ENCODE measurements around the gene MRPL49. TPM values are rescaled to one million over a fixed set of nuclear protein-coding genes. Genes with fewer than 3 reads are reported as not detected.

MRPL49 gene
- total and polyA plus RNA-seq, 9 of the 15 experiments (the other 6 are each of a cell fraction or from before 2014, with no cell fraction given): 74.3 to 132 (median 91.2) TPM

- FAIRE-seq: no peak
- peaks cover 60% of the 10 kb centered on the region for H3K36me3 ChIP-seq (ENCODE audit: control insufficient read depth, insufficient read depth, low read length)
- BruUV-seq (replicated peaks): no TSS peak
- H3K9me1 ChIP-seq (ENCODE audit: control insufficient read depth, insufficient read depth, low read length): no peaks in the 10 kb centered on the region
- no peak overlapping the region for H2AFZ ChIP-seq (ENCODE audit: low read depth, low read length)
- intact Hi-C loops (cut with micrococcal nuclease): no loop called here
- H3K4me1 ChIP-seq (replicated peaks in 1 of 2; ENCODE audit: control insufficient read depth in 2 of 2, insufficient read depth in 2 of 2, low read length in 2 of 2): peaks cover 13 to 20% of the 10 kb centered on the region in 2 experiments
- H3K27ac ChIP-seq (ENCODE audit: extremely low read depth, low read depth, low read length): no peak overlapping the region
- WGBS (ENCODE audit: insufficient coverage, low coverage, missing lambda C conversion rate): 87% methylated on average over 9 of the region's 9 CpGs
- H4K20me1 ChIP-seq (replicated peaks; ENCODE audit: control insufficient read depth, insufficient read depth, low read length): no peaks in the 10 kb centered on the region; the same call in 1 of the 2 replicates
- ATAC-seq: no peak
- no peak overlapping the region for H3K9ac ChIP-seq (ENCODE audit: insufficient read depth in 1 of 2, low read depth in 2 of 2, low read length in 2 of 2)
- peaks cover 36% of the 10 kb centered on the region for H3K79me2 ChIP-seq (ENCODE audit: control insufficient read depth, insufficient read depth, low read length)
- H3K9me3 ChIP-seq (replicated peaks; ENCODE audit: control insufficient read depth, insufficient read depth, low read depth, low read length): no peaks in the 10 kb centered on the region
- in situ Hi-C loops (cut with MboI): no loop called here
- CTCF ChIA-PET (ENCODE audit: low intra/inter-chr PET ratio): no interaction called here
- POLR2A ChIA-PET: interaction anchor here (0.5 to 2.0 kb wide), 3 partner anchors 10 to 30 kb away, joined by 3 to 4 read pairs (median 3); partner anchors contain the start of gene ZNHIT2
- no peak overlapping the region for H3K4me3 ChIP-seq
- no peak for DNase-seq (ENCODE audit: extremely low read depth in 1 of 4, low spot score in 3 of 4)
- H3K4me2 ChIP-seq (ENCODE audit: insufficient read depth, low read length): no peak overlapping the region
- no peaks in the 10 kb centered on the region; a peak in 1 of 5 replicates for H3K27me3 ChIP-seq (ENCODE audit: control insufficient read depth in 2 of 2, insufficient read depth in 2 of 2, low read length in 2 of 2)
- TF ChIP-seq STAT5B (CRISPR knock-in tag; IDR thresholded peaks at IDR 0.05) (no peak), BDP1 (IDR thresholded peaks at IDR 0.05; ENCODE audit: insufficient read depth, insufficient read length) (no peak), ZKSCAN8 (CRISPR knock-in tag; IDR thresholded peaks at IDR 0.05) (no peak), BCLAF1 (IDR thresholded peaks at IDR 0.05; ENCODE audit: borderline replicate concordance in 1 of 2, control insufficient read depth in 1 of 2, low read depth in 2 of 2, low read length in 1 of 2) (no peak), ZNF436 (CRISPR knock-in tag; IDR thresholded peaks at IDR 0.05) (no peak), SUPT5H (IDR thresholded peaks at IDR 0.05) (no peak), ZFP1 (CRISPR knock-in tag; IDR thresholded peaks at IDR 0.05) (no peak), AFF1 (IDR thresholded peaks at IDR 0.05; ENCODE audit: low read depth in 1 of 2, partially characterized antibody in 2 of 2) (no peak), ZNF384 (IDR thresholded peaks at IDR 0.05; ENCODE audit: low read depth, low read length) (no peak), ZNF717 (CRISPR knock-in tag; IDR thresholded peaks at IDR 0.05) (no peak), TBL1XR1 (IDR thresholded peaks at IDR 0.05; ENCODE audit: low read length in 2 of 2) (no peak), STAG1 (CRISPR knock-in tag; IDR thresholded peaks at IDR 0.05; ENCODE audit: borderline replicate concordance) (no peak), ZNF41 (CRISPR knock-in tag; conservative IDR thresholded peaks at IDR 0.05) (no peak), CXXC5 (CRISPR knock-in tag; IDR thresholded peaks at IDR 0.05) (no peak), ZNF146 (CRISPR knock-in tag; IDR thresholded peaks at IDR 0.05; ENCODE audit: unreplicated experiment) (no peak), ARID1B (IDR thresholded peaks at IDR 0.05) (no peak), MBD2 (IDR thresholded peaks at IDR 0.05; ENCODE audit: borderline replicate concordance, low read depth) (no peak), KDM2B (CRISPR knock-in tag; IDR thresholded peaks at IDR 0.05) (no peak)
Measured at GRCh38 chr11:65086809-65087208, 35.3 kb upstream of the MRPL49 start.
